HG03064 (cell line): ENCODE data around the gene GRIN3B.

Source experiments
- ATAC-seq: cut with Tn5 transposase; IDR thresholded peaks from one replicate; pipeline ENCODE4 v1.9.1; 2021; ENCODE audit warnings: low read depth; ENCODE audit not compliant: unreplicated experiment

The GRIN3B gene

GRCh38 chr19:963486-963951 is 36.7 kb upstream of the GRIN3B start:
- no peak for ATAC-seq

GRCh38 chr19:964116-964520 is 36.1 kb upstream of the GRIN3B start:
- no peak for ATAC-seq

GRCh38 chr19:964761-965694 is 35.2 kb upstream of the GRIN3B start:
- no peak for ATAC-seq

GRCh38 chr19:966485-967088 is 33.6 kb upstream of the GRIN3B start:
- ATAC-seq: no peak

- ATAC-seq: no peak
These were observed 29.5 kb upstream of the GRIN3B start for GRCh38 chr19:970695-971094.

- ATAC-seq: no peak
These were observed 28.4 kb upstream of the GRIN3B start for GRCh38 chr19:971795-972194.

GRCh38 chr19:972281-972680 is 27.9 kb upstream of the GRIN3B start:
- no peak for ATAC-seq

GRCh38 chr19:973726-974563 is 26.3 kb upstream of the GRIN3B start:
- ATAC-seq: no peak

- no peak for ATAC-seq
These were observed 25.5 kb upstream of the GRIN3B start for GRCh38 chr19:974564-975257.

- ATAC-seq: no peak
These were observed 23.7 kb upstream of the GRIN3B start for GRCh38 chr19:976476-976875.

- ATAC-seq: no peak
These were observed 23.2 kb upstream of the GRIN3B start for GRCh38 chr19:977058-977464.

- ATAC-seq: no peak
These were observed 20.9 kb upstream of the GRIN3B start for GRCh38 chr19:979318-979741.

- ATAC-seq: no peak
These were observed 19.9 kb upstream of the GRIN3B start for GRCh38 chr19:980133-980998.

GRCh38 chr19:982567-983170 is 17.6 kb upstream of the GRIN3B start:
- no peak for ATAC-seq

GRCh38 chr19:984165-984967 is 15.9 kb upstream of the GRIN3B start, which contains the start of gene WDR18:
Gene WDR18, plus strand, starts transcription at chr19:984345. Its CDS starts 9 bp downstream, at chr19:984354.
- ATAC-seq: no peak

GRCh38 chr19:986083-986482 is 14.1 kb upstream of the GRIN3B start:
- ATAC-seq: no peak

- no peak for ATAC-seq
These were observed 12.1 kb upstream of the GRIN3B start for GRCh38 chr19:988081-988480.

GRCh38 chr19:988510-988909 is 11.7 kb upstream of the GRIN3B start:
- no peak for ATAC-seq
